Vagina (tissue), 2 donors: Measurements from ENCODE around the gene AKIRIN1. TPM values are rescaled to one million over a fixed set of nuclear protein-coding genes. Genes with fewer than 3 reads are reported as not detected.

ENCODE experiments used
- DNase-seq, 2 donors: peaks; one replicate each; pipeline ENCODE4 v3.0.0-alpha.2; 2017; ENCODE audit errors: extremely low spot score in 2 of 2
- H3K27ac ChIP-seq: fragments of 200-600 bp; sonication (generic); one replicate; pipeline ENCODE4 v1.5.1; 2019
- H3K27me3 ChIP-seq: fragments of 200-600 bp; sonication (generic); one replicate; pipeline ENCODE4 v1.5.1; 2019
- H3K36me3 ChIP-seq, 2 donors: fragments of 200-600 bp; sonication (generic); one replicate each; pipeline ENCODE4 v1.5.1; 2017 to 2019
- H3K4me1 ChIP-seq: fragments of 200-600 bp; sonication (generic); one replicate; pipeline ENCODE4 v1.5.1; 2019
- H3K4me3 ChIP-seq, 2 donors: fragments of 200-600 bp; sonication (generic); 1 replicate in 1 of 2; 2 replicates in 1 of 2; pipeline ENCODE4 v1.5.1; 2016 to 2019
- H3K9me3 ChIP-seq: fragments of 200-600 bp; sonication (generic); one replicate; pipeline ENCODE4 v1.5.1; 2019
- CTCF ChIP-seq, 3 experiments: fragments of 450-650 bp in 2 of 3; fragments of 200-600 bp in 1 of 3; sonication (generic) in 1 of 3; IDR thresholded peaks; one replicate each; pipeline ENCODE4 v1.5.1; 2017 to 2019; ENCODE audit warnings: antibody characterized with exemption in 3 of 3, mild to moderate bottlenecking in 2 of 3, moderate library complexity in 2 of 3
- POLR2A ChIP-seq, 2 donors: fragments of 450-650 bp; IDR thresholded peaks; one replicate each; pipeline ENCODE4 v1.6.1; 2017; ENCODE audit warnings: antibody characterized with exemption in 2 of 2, mild to moderate bottlenecking in 2 of 2, moderate library complexity in 2 of 2
- POLR2AphosphoS5 ChIP-seq, 2 donors: sonication (generic); formaldehyde crosslinking; IDR thresholded peaks; one replicate each; pipeline ENCODE4 v1.9.0; 2017; ENCODE audit warnings: antibody characterized with exemption in 2 of 2, mild to moderate bottlenecking in 2 of 2, low read depth in 1 of 2; ENCODE audit not compliant: insufficient read depth in 1 of 2
- intact Hi-C: fragments of 100-400 bp; cut with DNase I; formaldehyde crosslinking; loops from one replicate; pipeline ENCODE4 v1.15.1; 2023
- total RNA-seq: library from RNA; depleted of rRNA; stranded (reverse); fragments of >200 nt; gene quantifications from one replicate; pipeline ENCODE4 v1.2.3, GENCODE V29; 2016

AKIRIN1 gene
- total RNA-seq, 1 donor from 2014 or later = 27.5 TPM

- TF ChIP-seq POLR2AphosphoS5 (IDR thresholded peaks at IDR 0.05; ENCODE audit: insufficient read depth in 1 of 2, low read depth in 1 of 2) = no peak
- Histone ChIP-seq H3K9me3 (no peaks in the 10 kb centered on the region), H3K4me1 (peaks cover 51% of the 10 kb centered on the region), H3K27ac (no peak overlapping the region), H3K27me3 (no peaks in the 10 kb centered on the region), H3K4me3 (no peak overlapping the region), H3K36me3 (peaks cover 7 to 46% of the 10 kb centered on the region in 2 donors)
- intact Hi-C loops = no loop called here
- DNase-seq = no peak
Measured at GRCh38 chr1:38997901-38998190, 6.8 kb downstream of the AKIRIN1 start.

GRCh38 chr1:39001516-39002421 is 10.7 kb downstream of the AKIRIN1 start:
- DNase-seq = no peak
- intact Hi-C loops = no loop called here
- H3K27ac ChIP-seq = no peak overlapping the region
- TF ChIP-seq CTCF (IDR thresholded peaks at IDR 0.05) (no peak), POLR2A (IDR thresholded peaks at IDR 0.05) (no peak), POLR2AphosphoS5 (IDR thresholded peaks at IDR 0.05; ENCODE audit: insufficient read depth in 1 of 2, low read depth in 1 of 2) (no peak)
- H3K4me1 ChIP-seq = peaks cover 23% of the 10 kb centered on the region
- no peaks in the 10 kb centered on the region for H3K27me3 ChIP-seq
- no peak overlapping the region for H3K4me3 ChIP-seq
- no peaks in the 10 kb centered on the region for H3K9me3 ChIP-seq
- H3K36me3 ChIP-seq = peaks cover 7 to 78% of the 10 kb centered on the region in 2 donors

- H3K27ac ChIP-seq = no peak overlapping the region
- no peaks in the 10 kb centered on the region for H3K9me3 ChIP-seq
- H3K27me3 ChIP-seq = no peaks in the 10 kb centered on the region
- H3K36me3 ChIP-seq = peaks cover 5 to 90% of the 10 kb centered on the region in 2 donors
- H3K4me1 ChIP-seq = peaks cover 9% of the 10 kb centered on the region
- no peak overlapping the region for H3K4me3 ChIP-seq
- no peak for DNase-seq
- TF ChIP-seq POLR2AphosphoS5 (IDR thresholded peaks at IDR 0.05; ENCODE audit: insufficient read depth in 1 of 2, low read depth in 1 of 2) (no peak), POLR2A (IDR thresholded peaks at IDR 0.05) (no peak), CTCF (IDR thresholded peaks at IDR 0.05) (no peak)
- intact Hi-C loops = no loop called here
Measured at GRCh38 chr1:39003281-39003680, 12.2 kb downstream of the AKIRIN1 start.

GRCh38 chr1:39003794-39004193 is 12.7 kb downstream of the AKIRIN1 start:
- H3K27ac ChIP-seq = no peak overlapping the region
- no peak overlapping the region for H3K4me3 ChIP-seq
- intact Hi-C loops = no loop called here
- H3K36me3 ChIP-seq = peaks cover under 1 to 90% of the 10 kb centered on the region in 2 donors
- H3K9me3 ChIP-seq = no peaks in the 10 kb centered on the region
- peaks cover 9% of the 10 kb centered on the region for H3K4me1 ChIP-seq
- no peaks in the 10 kb centered on the region for H3K27me3 ChIP-seq
- TF ChIP-seq CTCF (IDR thresholded peaks at IDR 0.05) = no peak
- no peak for TF ChIP-seq POLR2AphosphoS5 (IDR thresholded peaks at IDR 0.05; ENCODE audit: insufficient read depth in 1 of 2, low read depth in 1 of 2)
- TF ChIP-seq POLR2A (IDR thresholded peaks at IDR 0.05) = no peak
- no peak for DNase-seq

- no peaks in the 10 kb centered on the region for H3K9me3 ChIP-seq
- no peak overlapping the region for H3K27ac ChIP-seq
- peaks cover 0 to 81% of the 10 kb centered on the region in 2 donors for H3K36me3 ChIP-seq
- H3K27me3 ChIP-seq = no peaks in the 10 kb centered on the region
- H3K4me1 ChIP-seq = peaks cover 9% of the 10 kb centered on the region
- TF ChIP-seq POLR2AphosphoS5 (IDR thresholded peaks at IDR 0.05; ENCODE audit: insufficient read depth in 1 of 2, low read depth in 1 of 2) (no peak), POLR2A (IDR thresholded peaks at IDR 0.05) (no peak), CTCF (IDR thresholded peaks at IDR 0.05) (no peak)
- H3K4me3 ChIP-seq = no peak overlapping the region
- intact Hi-C loops = no loop called here
- DNase-seq = no peak
Measured at GRCh38 chr1:39006287-39006686, 15.2 kb downstream of the AKIRIN1 start.
